Neuronal stem cell (in vitro differentiated cells): ENCODE results near the gene DNLZ.
A peak's percentile ranks its signal among the peaks of the same experiment; 100 is the strongest.

ENCODE experiments used
- DNase-seq: peaks from one replicate; pipeline ENCODE4 v3.0.0-alpha.2; 2013; ENCODE audit warnings: low spot score
- H2AFZ ChIP-seq: one replicate; pipeline ENCODE4 v1.6.1; 2013; ENCODE audit warnings: mild to moderate bottlenecking, low read length, inconsistent platforms
- H2AK5ac ChIP-seq: 2 replicates; pipeline ENCODE4 v1.6.1; 2013; ENCODE audit warnings: low read depth, mild to moderate bottlenecking, inconsistent platforms, low read length, moderate library complexity, mixed read lengths
- H2BK120ac ChIP-seq: 2 replicates; pipeline ENCODE4 v1.6.1; 2013; ENCODE audit warnings: low read depth, mild to moderate bottlenecking, inconsistent platforms, low read length, moderate library complexity, mixed read lengths
- H2BK12ac ChIP-seq: one replicate; pipeline ENCODE4 v1.6.1; 2013; ENCODE audit warnings: low read length, inconsistent platforms
- H2BK15ac ChIP-seq: 2 replicates; pipeline ENCODE4 v1.6.1; 2013; ENCODE audit warnings: mild to moderate bottlenecking, low read length, inconsistent platforms, mixed read lengths
- H2BK5ac ChIP-seq: one replicate; pipeline ENCODE4 v1.6.1; 2013; ENCODE audit warnings: inconsistent platforms, mild to moderate bottlenecking, low read length, moderate library complexity
- H3K14ac ChIP-seq: one replicate; pipeline ENCODE4 v1.6.1; 2013; ENCODE audit warnings: low read length, inconsistent platforms
- H3K18ac ChIP-seq: 2 replicates; pipeline ENCODE4 v1.6.1; 2013; ENCODE audit warnings: low read length, inconsistent platforms
- H3K23ac ChIP-seq: 2 replicates; pipeline ENCODE4 v1.6.1; 2013; ENCODE audit warnings: low read depth, mild to moderate bottlenecking, mixed read lengths, low read length, inconsistent platforms; ENCODE audit not compliant: poor library complexity
- H3K27ac ChIP-seq: replicated peaks from 3 replicates; pipeline ENCODE4 v1.5.1; 2013; ENCODE audit warnings: low read length, inconsistent platforms
- H3K27me3 ChIP-seq, 3 experiments: 2 replicates each; pipeline ENCODE4 v1.6.1; 2013; ENCODE audit warnings: low read length in 3 of 3, mild to moderate bottlenecking in 2 of 3, inconsistent platforms in 1 of 3, low read depth in 1 of 3, mixed read lengths in 1 of 3, moderate library complexity in 1 of 3; ENCODE audit not compliant: control insufficient read depth in 3 of 3, insufficient read depth in 3 of 3
- H3K36me3 ChIP-seq, 2 donors: replicated peaks in 1 of 2; 2 replicates each; pipeline ENCODE4 v1.6.1; 2013; ENCODE audit warnings: low read length in 2 of 2; ENCODE audit not compliant: control insufficient read depth in 2 of 2, insufficient read depth in 2 of 2
- H3K4ac ChIP-seq: 2 replicates; pipeline ENCODE4 v1.6.1; 2013; ENCODE audit warnings: inconsistent platforms, mild to moderate bottlenecking, low read length, moderate library complexity
- H3K4me1 ChIP-seq, 2 donors: 1 replicate in 1 of 2; 2 replicates in 1 of 2; pipeline ENCODE4 v1.6.1; 2013; ENCODE audit warnings: low read length in 2 of 2, low read depth in 1 of 2; ENCODE audit not compliant: control insufficient read depth in 2 of 2, insufficient read depth in 1 of 2
- H3K4me2 ChIP-seq: one replicate; pipeline ENCODE4 v1.6.1; 2013; ENCODE audit warnings: mild to moderate bottlenecking, low read length, inconsistent platforms; ENCODE audit not compliant: insufficient read depth, poor library complexity, severe bottlenecking
- H3K4me3 ChIP-seq, 2 donors: 2 replicates each; pipeline ENCODE4 v1.5.1; 2013; ENCODE audit warnings: low read length in 2 of 2, mild to moderate bottlenecking in 2 of 2, inconsistent platforms in 1 of 2, moderate library complexity in 1 of 2
- H3K79me1 ChIP-seq: one replicate; pipeline ENCODE4 v1.6.1; 2013; ENCODE audit warnings: low read depth, mild to moderate bottlenecking, inconsistent platforms, low read length, moderate library complexity
- H3K9ac ChIP-seq: one replicate; pipeline ENCODE4 v1.6.1; 2013; ENCODE audit warnings: mild to moderate bottlenecking, low read depth, low read length, inconsistent platforms; ENCODE audit not compliant: poor library complexity
- H3K9me3 ChIP-seq, 2 donors: replicated peaks in 1 of 2; 2 replicates each; pipeline versions ENCODE3 to v1.6.1; 2013; ENCODE audit warnings: low read length in 2 of 2, mild to moderate bottlenecking in 2 of 2, inconsistent platforms in 1 of 2, low read depth in 1 of 2, mixed read lengths in 1 of 2, moderate library complexity in 1 of 2; ENCODE audit not compliant: control insufficient read depth in 2 of 2, insufficient read depth in 1 of 2
- H4K8ac ChIP-seq: one replicate; pipeline ENCODE4 v1.6.1; 2013; ENCODE audit warnings: low read depth, mild to moderate bottlenecking, inconsistent platforms, low read length, moderate library complexity
- H4K91ac ChIP-seq: one replicate; pipeline ENCODE4 v1.6.1; 2013; ENCODE audit warnings: low read length, low read depth, mild to moderate bottlenecking, inconsistent platforms; ENCODE audit not compliant: poor library complexity
- WGBS, 2 donors: extraction: QIAGEN DNeasy Blood & Tissue Kit; methylation state at CpG; one replicate each; pipeline ENCODE4 v1.1.7; 2013; ENCODE audit warnings: missing lambda C conversion rate in 2 of 2, mixed read lengths in 1 of 2; ENCODE audit not compliant: insufficient read length in 2 of 2, insufficient replicate concordance in 1 of 2; ENCODE audit errors: extremely low coverage in 2 of 2; 5-methylcytosine and 5-hydroxymethylcytosine counted together

Gene DNLZ

DNA sequence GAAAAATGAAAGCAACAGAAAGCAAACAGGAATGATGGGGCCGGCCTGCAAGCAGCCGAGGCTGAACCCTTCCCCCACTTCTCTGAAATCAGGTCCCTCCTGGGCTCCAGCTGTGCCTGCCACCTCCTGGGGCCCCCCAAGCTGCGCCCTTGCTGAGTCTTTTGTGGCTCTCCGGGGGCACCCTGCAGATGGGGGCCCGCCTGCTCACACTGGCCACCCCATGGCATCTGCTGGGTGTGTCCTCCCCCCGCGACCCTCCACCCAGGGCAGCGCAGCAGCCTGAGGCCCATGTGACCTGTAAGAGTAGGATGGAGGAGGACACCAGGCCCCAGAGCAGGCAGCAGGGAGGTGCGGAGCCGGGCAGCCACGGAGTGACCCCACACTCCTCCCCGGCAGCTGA is 30.5 kb downstream of the DNLZ start:
- H3K4me2 ChIP-seq = no peak overlapping the region
- H2AFZ ChIP-seq = no peak overlapping the region
- no peak overlapping the region for H3K9ac ChIP-seq
- H3K79me1 ChIP-seq = peaks cover 48% of the 10 kb centered on the region
- no peak for DNase-seq
- no peak overlapping the region for H3K4me3 ChIP-seq
- H3K14ac ChIP-seq = peak overlapping the region; percentile 89
- H2BK15ac ChIP-seq = no peak overlapping the region
- no peak overlapping the region for H3K27ac ChIP-seq
- peak overlapping the region; percentile 6 for H4K8ac ChIP-seq
- no peak overlapping the region for H2BK120ac ChIP-seq
- H3K18ac ChIP-seq = peak overlapping the region; percentile 38
- H2BK12ac ChIP-seq = no peak overlapping the region
- H3K4me1 ChIP-seq = peaks cover 11% of the 10 kb centered on the region in 2 donors
- no CpG with 5 or more reads among the region's 12 CpGs for WGBS, 2 donors
- no peak overlapping the region for H3K23ac ChIP-seq
- no peak overlapping the region for H4K91ac ChIP-seq
- H3K36me3 ChIP-seq = peaks cover 13 to 41% of the 10 kb centered on the region in 2 donors
- peak overlapping the region; percentile 84 for H2AK5ac ChIP-seq
- no peak overlapping the region for H3K4ac ChIP-seq
- H3K9me3 ChIP-seq = no peaks in the 10 kb centered on the region
- H2BK5ac ChIP-seq = no peak overlapping the region
- H3K27me3 ChIP-seq = no peaks in the 10 kb centered on the region

DNA sequence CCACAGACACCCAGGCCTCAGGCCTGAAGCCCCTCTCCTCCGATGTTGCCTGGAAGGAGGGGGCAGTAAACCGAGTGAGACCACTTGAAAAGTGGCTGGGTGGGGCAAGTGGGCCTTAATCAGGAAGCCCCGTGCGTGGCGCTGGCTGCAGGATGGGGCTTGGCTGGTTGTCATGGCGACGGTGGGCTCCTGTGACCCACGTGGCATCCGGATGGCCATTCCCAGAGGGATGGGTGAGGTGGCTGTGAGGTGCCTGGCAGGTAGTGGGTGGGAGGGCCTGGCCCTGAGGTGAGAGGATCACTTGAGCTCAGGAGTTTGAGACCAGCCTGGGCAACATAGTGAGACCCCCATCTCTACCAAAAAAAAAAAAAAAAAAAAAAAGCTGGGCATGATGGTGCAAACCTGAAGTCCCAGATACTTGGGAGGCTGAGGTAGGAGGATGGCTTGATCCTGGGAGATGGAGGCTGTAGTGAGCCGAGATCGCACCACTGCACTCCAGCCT is 31.0 kb downstream of the DNLZ start:
- H3K18ac ChIP-seq = no peak overlapping the region
- H2BK12ac ChIP-seq = no peak overlapping the region
- H4K8ac ChIP-seq = no peak overlapping the region
- no peak overlapping the region for H2BK5ac ChIP-seq
- no peak overlapping the region for H3K4me2 ChIP-seq
- no peak overlapping the region for H3K4me3 ChIP-seq
- peaks cover 11 to 36% of the 10 kb centered on the region in 2 donors for H3K36me3 ChIP-seq
- H3K14ac ChIP-seq = no peak overlapping the region
- H3K9ac ChIP-seq = no peak overlapping the region
- no peak overlapping the region for H2BK15ac ChIP-seq
- no peak overlapping the region for H2BK120ac ChIP-seq
- H3K27ac ChIP-seq = no peak overlapping the region
- H3K27me3 ChIP-seq = no peaks in the 10 kb centered on the region
- H4K91ac ChIP-seq = no peak overlapping the region
- no CpG with 5 or more reads among the region's 11 CpGs for WGBS, 2 donors
- no peak for DNase-seq
- H2AK5ac ChIP-seq = no peak overlapping the region
- H3K79me1 ChIP-seq = peaks cover 48% of the 10 kb centered on the region
- peaks cover 12 to 14% of the 10 kb centered on the region in 2 donors for H3K4me1 ChIP-seq
- H3K23ac ChIP-seq = peak overlapping the region; percentile 73
- H2AFZ ChIP-seq = no peak overlapping the region
- no peaks in the 10 kb centered on the region for H3K9me3 ChIP-seq
- no peak overlapping the region for H3K4ac ChIP-seq

DNA sequence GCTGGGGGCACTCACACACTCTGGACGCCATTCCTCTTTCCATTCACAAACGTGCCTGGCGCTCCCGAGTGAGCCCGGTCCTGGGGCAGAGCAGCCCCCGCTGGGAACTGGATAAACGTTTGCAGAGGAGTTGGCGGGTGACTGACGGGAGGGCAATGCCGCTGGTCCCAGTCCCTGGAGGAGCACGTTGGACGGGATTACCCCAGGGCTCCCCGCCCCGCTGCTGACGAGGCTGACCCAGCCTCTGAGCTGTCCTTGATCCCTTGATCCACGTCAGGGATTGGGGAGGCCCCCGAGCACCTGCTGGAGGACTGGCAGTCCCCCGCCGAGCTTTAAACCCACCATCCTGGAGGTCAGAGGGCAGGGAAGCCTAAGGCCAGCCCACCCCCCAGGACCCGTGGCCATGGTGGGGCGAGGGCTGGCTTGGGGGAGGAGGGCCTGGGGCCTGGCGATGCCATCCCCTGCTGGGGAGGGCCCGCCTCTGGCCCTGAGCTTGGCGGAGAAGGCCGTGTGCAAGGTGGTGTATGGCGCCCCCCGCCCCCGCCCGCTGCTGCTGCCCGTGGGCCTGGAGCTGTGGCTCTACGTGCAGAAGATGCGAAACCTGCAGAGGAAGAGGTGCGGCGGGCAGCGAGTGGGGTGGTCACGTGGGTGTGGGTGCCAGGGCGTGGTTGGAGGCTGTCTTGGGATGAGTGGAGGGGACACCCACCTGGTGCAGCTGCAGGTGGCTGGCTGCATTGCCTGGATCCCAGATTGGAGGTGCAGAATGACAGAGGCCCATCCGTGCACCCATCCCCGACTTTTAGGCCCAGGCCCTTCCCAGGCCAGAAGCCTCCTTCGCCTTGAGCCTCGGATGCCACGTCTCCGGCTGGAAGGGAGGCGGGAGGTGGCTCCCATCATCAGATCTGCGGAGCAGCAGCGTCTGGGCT is 31.7 kb downstream of the DNLZ start:
- DNase-seq = no peak
- no CpG with 5 or more reads among the region's 46 CpGs for WGBS, 2 donors

DNA sequence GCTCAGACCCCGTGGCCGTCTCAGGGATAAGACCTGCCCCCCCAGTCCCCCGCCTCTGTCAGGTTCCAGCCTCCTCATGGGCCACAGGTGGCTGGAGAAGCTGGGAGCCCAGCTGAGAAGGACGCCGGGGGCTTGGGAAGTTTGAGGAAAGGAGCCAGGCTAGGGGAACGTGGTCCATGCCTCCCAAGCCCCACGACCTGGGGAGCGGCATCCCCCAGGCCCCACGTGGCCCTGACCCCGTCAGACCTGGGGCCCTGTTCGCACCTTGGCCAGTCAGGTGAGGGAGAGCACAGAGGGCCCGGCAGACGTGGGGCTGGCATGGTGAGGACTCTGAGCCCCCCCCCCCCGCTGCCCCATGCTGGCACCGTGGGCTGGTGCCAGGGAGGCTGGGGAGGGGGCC is 32.5 kb downstream of the DNLZ start:
- DNase-seq = no peak
- H3K4me3 ChIP-seq = no peak overlapping the region
- H2BK15ac ChIP-seq = no peak overlapping the region
- H3K9me3 ChIP-seq = no peaks in the 10 kb centered on the region
- WGBS, 2 donors = no CpG with 5 or more reads among the region's 15 CpGs
- no peak overlapping the region for H3K4ac ChIP-seq
- no peak overlapping the region for H2BK12ac ChIP-seq
- H3K18ac ChIP-seq = peak overlapping the region; percentile 48
- no peak overlapping the region for H2BK5ac ChIP-seq
- H3K4me1 ChIP-seq = peaks cover 23 to 24% of the 10 kb centered on the region in 2 donors
- peaks cover 48% of the 10 kb centered on the region for H3K79me1 ChIP-seq
- H4K8ac ChIP-seq = no peak overlapping the region
- peaks cover 6 to 22% of the 10 kb centered on the region in 2 donors for H3K36me3 ChIP-seq
- no peak overlapping the region for H3K4me2 ChIP-seq
- H3K23ac ChIP-seq = no peak overlapping the region
- no peaks in the 10 kb centered on the region for H3K27me3 ChIP-seq
- H3K14ac ChIP-seq = peak overlapping the region; percentile 82
- no peak overlapping the region for H3K9ac ChIP-seq
- no peak overlapping the region for H4K91ac ChIP-seq
- no peak overlapping the region for H2AK5ac ChIP-seq
- no peak overlapping the region for H2AFZ ChIP-seq
- no peak overlapping the region for H3K27ac ChIP-seq
- no peak overlapping the region for H2BK120ac ChIP-seq

More for the DNA sequence above, 31.7 kb downstream of the DNLZ start:
- Histone ChIP-seq H3K4me2 (no peak overlapping the region), H3K4me3 (no peak overlapping the region), H4K8ac (no peak overlapping the region), H3K9ac (peak overlapping the region; percentile 21), H3K27me3 (no peaks in the 10 kb centered on the region), H3K4ac (no peak overlapping the region), H3K27ac (no peak overlapping the region), H2BK12ac (no peak overlapping the region), H3K9me3 (no peaks in the 10 kb centered on the region), H3K23ac (peak overlapping the region; percentile 73), H3K14ac (peak overlapping the region; percentile 38), H3K36me3 (peaks cover 6 to 29% of the 10 kb centered on the region in 2 donors), H2BK15ac (no peak overlapping the region), H2AFZ (no peak overlapping the region), H4K91ac (no peak overlapping the region), H2AK5ac (no peak overlapping the region), H3K18ac (peak overlapping the region; percentile 48), H2BK120ac (no peak overlapping the region), H2BK5ac (no peak overlapping the region), H3K79me1 (peaks cover 48% of the 10 kb centered on the region), H3K4me1 (peaks cover 15 to 16% of the 10 kb centered on the region in 2 donors)
